ENCODE measurements around the gene FGD5.

Gene FGD5

GRCh38 chr3:14789640-14790285 lies 29.0 kb upstream of the FGD5 start:
- DNase-seq = no peak

- DNase-seq = peak; percentile 35
Measured at GRCh38 chr3:14791343-14791945, 27.3 kb upstream of the FGD5 start.

- DNase-seq = no peak
Measured at GRCh38 chr3:14792691-14793121, 26.1 kb upstream of the FGD5 start.

GRCh38 chr3:14793126-14793857 lies 25.5 kb upstream of the FGD5 start:
- no peak for DNase-seq

- DNase-seq = no peak
Measured at GRCh38 chr3:14793858-14794234, 24.9 kb upstream of the FGD5 start.

GRCh38 chr3:14794435-14794834 lies 24.3 kb upstream of the FGD5 start:
- DNase-seq = no peak

- DNase-seq = no peak
Measured at GRCh38 chr3:14795996-14796395, 22.8 kb upstream of the FGD5 start.

- no peak for DNase-seq
Measured at GRCh38 chr3:14796403-14797077, 22.2 kb upstream of the FGD5 start.

- DNase-seq = no peak
Measured at GRCh38 chr3:14797731-14798130, 21.0 kb upstream of the FGD5 start.

- no peak for DNase-seq
Measured at GRCh38 chr3:14798231-14798630, 20.5 kb upstream of the FGD5 start.

GRCh38 chr3:14799146-14799545 lies 19.6 kb upstream of the FGD5 start:
- DNase-seq = no peak

- DNase-seq = no peak
Measured at GRCh38 chr3:14801031-14801430, 17.7 kb upstream of the FGD5 start.

GRCh38 chr3:14801668-14802380 lies 16.9 kb upstream of the FGD5 start:
- DNase-seq = no peak

- no peak for DNase-seq
Measured at GRCh38 chr3:14802381-14802731, 16.4 kb upstream of the FGD5 start.

- no peak for DNase-seq
Measured at GRCh38 chr3:14803101-14803980, 15.4 kb upstream of the FGD5 start.

GRCh38 chr3:14803981-14804834 lies 14.6 kb upstream of the FGD5 start:
- DNase-seq = no peak

GRCh38 chr3:14804835-14805780 lies 13.7 kb upstream of the FGD5 start:
- DNase-seq = no peak

GRCh38 chr3:14805961-14806537 lies 12.7 kb upstream of the FGD5 start:
- DNase-seq = no peak

GRCh38 chr3:14806641-14807263 lies 12.0 kb upstream of the FGD5 start:
- no peak for DNase-seq

Data from CD4-positive, alpha-beta T cell treated with Interleukin-10 for 1 hour (primary cell).